Measurements from ENCODE around the gene COL13A1.

COL13A1 gene

DNA sequence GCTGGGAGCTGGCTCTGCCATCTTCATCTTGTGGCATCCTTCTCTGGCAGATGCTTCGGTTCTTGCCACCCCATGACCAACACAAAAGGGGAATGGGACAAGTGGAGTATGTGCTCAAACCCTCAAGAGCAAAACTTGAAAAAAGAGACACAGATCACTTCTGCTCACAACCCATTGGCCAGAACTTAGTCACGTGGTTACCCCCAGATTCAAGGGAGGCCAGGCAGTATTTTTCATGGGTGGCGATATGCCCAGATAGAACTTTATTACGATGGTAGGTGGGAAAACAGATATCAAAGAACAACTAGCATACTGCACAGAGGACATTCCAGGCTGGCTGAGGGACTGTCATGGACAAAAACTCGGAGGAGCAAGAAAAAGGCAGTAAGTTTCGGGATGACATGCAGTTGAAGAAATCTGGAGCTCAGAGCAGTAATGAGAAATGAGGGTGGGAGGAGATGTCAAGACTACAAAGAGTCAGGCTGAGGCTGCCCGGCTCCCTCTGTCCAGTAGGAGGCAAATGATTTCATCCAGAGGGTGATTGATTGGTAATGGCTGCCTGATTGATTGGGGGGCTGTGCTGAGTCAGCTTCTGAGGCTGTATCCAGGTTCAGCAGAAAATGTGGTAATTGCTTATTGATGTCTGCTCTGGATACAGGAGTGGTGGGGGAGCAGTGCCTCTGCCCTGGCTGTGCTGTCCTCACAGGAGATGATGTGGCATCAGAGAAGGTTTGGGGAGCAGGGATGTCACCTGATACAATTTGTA lies 25.3 kb downstream of the COL13A1 start:
- Histone ChIP-seq H3K9me3 (ENCODE audit: severe bottlenecking) (no peaks in the 10 kb centered on the region), H3K27me3 (ENCODE audit: insufficient read depth, poor library complexity, severe bottlenecking) (no peaks in the 10 kb centered on the region), H3K4me1 (ENCODE audit: insufficient read depth, poor library complexity, severe bottlenecking) (no peaks in the 10 kb centered on the region), H3K27ac (ENCODE audit: poor library complexity, severe bottlenecking) (no peak overlapping the region), H3K36me3 (ENCODE audit: low read depth) (no peaks in the 10 kb centered on the region), H3K4me3 (ENCODE audit: severe bottlenecking) (no peak overlapping the region)
- TF ChIP-seq, protein P1, sequence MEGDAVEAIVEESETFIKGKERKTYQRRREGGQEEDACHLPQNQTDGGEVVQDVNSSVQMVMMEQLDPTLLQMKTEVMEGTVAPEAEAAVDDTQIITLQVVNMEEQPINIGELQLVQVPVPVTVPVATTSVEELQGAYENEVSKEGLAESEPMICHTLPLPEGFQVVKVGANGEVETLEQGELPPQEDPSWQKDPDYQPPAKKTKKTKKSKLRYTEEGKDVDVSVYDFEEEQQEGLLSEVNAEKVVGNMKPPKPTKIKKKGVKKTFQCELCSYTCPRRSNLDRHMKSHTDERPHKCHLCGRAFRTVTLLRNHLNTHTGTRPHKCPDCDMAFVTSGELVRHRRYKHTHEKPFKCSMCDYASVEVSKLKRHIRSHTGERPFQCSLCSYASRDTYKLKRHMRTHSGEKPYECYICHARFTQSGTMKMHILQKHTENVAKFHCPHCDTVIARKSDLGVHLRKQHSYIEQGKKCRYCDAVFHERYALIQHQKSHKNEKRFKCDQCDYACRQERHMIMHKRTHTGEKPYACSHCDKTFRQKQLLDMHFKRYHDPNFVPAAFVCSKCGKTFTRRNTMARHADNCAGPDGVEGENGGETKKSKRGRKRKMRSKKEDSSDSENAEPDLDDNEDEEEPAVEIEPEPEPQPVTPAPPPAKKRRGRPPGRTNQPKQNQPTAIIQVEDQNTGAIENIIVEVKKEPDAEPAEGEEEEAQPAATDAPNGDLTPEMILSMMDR (IDR thresholded peaks at IDR 0.05; ENCODE audit: poor library complexity, severe bottlenecking): no peak
- no peak for DNase-seq (ENCODE audit: low spot score)
- ATAC-seq (ENCODE audit: low read depth): no peak

DNA sequence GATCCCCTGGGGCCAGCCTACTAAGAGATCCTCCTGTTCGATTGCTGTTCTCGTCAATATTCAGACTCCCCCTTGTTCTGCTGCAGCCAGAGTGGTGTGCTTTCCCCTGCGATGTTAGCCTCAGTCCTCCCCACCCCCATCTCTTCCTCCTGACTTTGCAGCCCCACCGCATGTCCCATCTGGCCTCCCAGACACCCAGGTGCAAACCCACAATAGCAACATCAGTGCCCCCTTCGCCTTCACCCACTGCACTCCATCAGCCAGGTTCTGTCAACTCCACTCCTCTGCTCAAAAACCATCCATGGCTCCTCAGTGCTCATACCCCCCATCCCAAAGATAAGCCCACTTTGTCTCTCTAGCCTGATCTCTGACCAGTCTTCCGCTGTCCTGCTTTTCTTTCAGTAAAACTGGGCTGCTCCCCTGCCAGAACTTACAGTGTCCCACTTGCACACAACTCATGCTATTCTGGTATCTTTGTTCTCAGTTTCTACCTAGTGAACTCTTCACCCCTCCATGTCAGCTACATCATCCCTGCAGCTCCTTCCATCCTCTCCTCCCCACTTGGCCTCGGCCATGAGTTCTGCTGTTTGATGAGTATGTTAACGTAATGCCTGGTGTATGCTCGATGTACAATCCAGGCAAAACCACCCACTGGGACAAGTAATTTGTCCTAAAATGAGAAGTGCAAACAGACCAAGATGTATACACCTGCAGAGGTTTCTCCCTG lies 26.6 kb downstream of the COL13A1 start:
- DNase-seq (ENCODE audit: low spot score): no peak
- ATAC-seq (ENCODE audit: low read depth): no peak
- Histone ChIP-seq H3K36me3 (ENCODE audit: low read depth) (no peaks in the 10 kb centered on the region), H3K4me1 (ENCODE audit: insufficient read depth, poor library complexity, severe bottlenecking) (no peaks in the 10 kb centered on the region), H3K4me3 (ENCODE audit: severe bottlenecking) (no peak overlapping the region), H3K27ac (ENCODE audit: poor library complexity, severe bottlenecking) (no peak overlapping the region), H3K27me3 (ENCODE audit: insufficient read depth, poor library complexity, severe bottlenecking) (no peaks in the 10 kb centered on the region), H3K9me3 (ENCODE audit: severe bottlenecking) (no peaks in the 10 kb centered on the region)
- TF ChIP-seq, protein P1 (IDR thresholded peaks at IDR 0.05; ENCODE audit: poor library complexity, severe bottlenecking): no peak

DNA sequence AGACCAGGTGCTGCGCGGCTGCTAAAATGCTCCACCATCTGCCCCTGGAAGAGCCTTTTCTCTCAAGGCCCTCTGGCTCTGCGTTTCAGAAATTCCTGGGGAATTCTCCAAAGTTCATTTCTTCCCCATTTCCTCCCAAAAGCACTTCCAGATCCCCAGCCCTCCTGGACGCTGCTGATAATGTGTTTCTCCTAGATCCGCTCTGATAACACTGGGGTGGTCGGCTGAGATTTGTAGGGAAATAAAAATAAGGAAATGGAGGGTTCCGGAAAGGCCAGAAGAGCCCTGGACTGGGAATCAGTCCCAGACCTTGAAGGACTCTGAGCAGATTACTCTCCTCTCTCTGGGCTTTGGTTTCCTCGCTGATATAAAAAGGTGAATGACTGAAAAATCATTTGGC lies 28.1 kb downstream of the COL13A1 start:
- Histone ChIP-seq H3K36me3 (ENCODE audit: low read depth) (no peaks in the 10 kb centered on the region), H3K4me1 (ENCODE audit: insufficient read depth, poor library complexity, severe bottlenecking) (no peaks in the 10 kb centered on the region), H3K27me3 (ENCODE audit: insufficient read depth, poor library complexity, severe bottlenecking) (no peaks in the 10 kb centered on the region), H3K9me3 (ENCODE audit: severe bottlenecking) (no peaks in the 10 kb centered on the region), H3K4me3 (ENCODE audit: severe bottlenecking) (no peak overlapping the region), H3K27ac (ENCODE audit: poor library complexity, severe bottlenecking) (no peak overlapping the region)
- no peak for DNase-seq (ENCODE audit: low spot score)
- TF ChIP-seq, protein P1 (IDR thresholded peaks at IDR 0.05; ENCODE audit: poor library complexity, severe bottlenecking): no peak
- no peak for ATAC-seq (ENCODE audit: low read depth)

DNA sequence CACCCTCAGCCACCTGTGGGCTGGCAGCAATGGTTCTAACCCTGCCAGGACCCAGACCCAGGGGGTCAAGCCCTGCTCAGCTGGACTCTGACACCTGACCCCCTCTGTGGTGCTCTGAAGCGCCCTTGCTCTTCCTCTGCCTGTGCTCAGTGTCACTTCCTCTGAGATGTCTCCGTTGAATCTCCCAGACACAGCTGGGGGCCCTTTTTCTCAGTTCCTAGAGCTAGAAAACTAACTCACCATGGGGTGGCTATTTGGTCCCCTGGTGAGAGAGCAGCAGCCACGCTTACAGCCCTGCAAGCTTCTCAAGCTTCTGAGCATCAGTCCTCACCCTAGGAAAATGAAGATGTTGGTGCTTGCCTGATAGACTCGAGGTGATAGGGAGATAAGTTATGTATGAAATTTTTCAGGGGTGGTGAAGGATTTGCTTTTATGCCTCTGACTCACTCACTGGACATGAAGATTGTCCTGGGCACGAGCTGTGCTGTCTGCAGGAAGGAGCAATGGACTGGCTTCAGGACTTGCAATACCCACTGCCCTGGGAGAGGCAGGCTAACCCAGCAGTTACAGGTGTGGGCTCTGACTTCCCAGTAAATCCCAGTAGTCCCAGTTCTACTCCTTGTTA lies 29.6 kb downstream of the COL13A1 start:
- Histone ChIP-seq H3K4me3 (ENCODE audit: severe bottlenecking) (no peak overlapping the region), H3K27me3 (ENCODE audit: insufficient read depth, poor library complexity, severe bottlenecking) (no peaks in the 10 kb centered on the region), H3K9me3 (ENCODE audit: severe bottlenecking) (no peaks in the 10 kb centered on the region), H3K36me3 (ENCODE audit: low read depth) (no peaks in the 10 kb centered on the region), H3K27ac (ENCODE audit: poor library complexity, severe bottlenecking) (no peak overlapping the region), H3K4me1 (ENCODE audit: insufficient read depth, poor library complexity, severe bottlenecking) (no peaks in the 10 kb centered on the region)
- DNase-seq (ENCODE audit: low spot score): no peak
- TF ChIP-seq, protein P1 (IDR thresholded peaks at IDR 0.05; ENCODE audit: poor library complexity, severe bottlenecking): no peak
- ATAC-seq (ENCODE audit: low read depth): 0 out of 3 replicates have a peak, but pooled peaks have one; percentile 14
